Eye (tissue), 1 donor: Measurements from ENCODE around the gene PSMB10.
"Not testable (repeated sequence)": the region's sequence is repeated elsewhere in the genome, so short reads cannot be mapped to it uniquely, and the experiment has no call there.

Experiments
- DNase-seq: peaks from one replicate; pipeline ENCODE4 v3.0.0-alpha.2; 2015

Gene PSMB10

GRCh38 chr16:67924140-67924906 lies 12.3 kb downstream of the PSMB10 start:
- DNase-seq: no peak

GRCh38 chr16:67923414-67924116 lies 13.1 kb downstream of the PSMB10 start:
- no peak for DNase-seq

- DNase-seq: no peak
Measured at GRCh38 chr16:67922740-67923139, 13.9 kb downstream of the PSMB10 start.

- no peak for DNase-seq
Measured at GRCh38 chr16:67922221-67922620, 14.4 kb downstream of the PSMB10 start.

GRCh38 chr16:67919622-67920221 lies 16.9 kb downstream of the PSMB10 start:
- no peak for DNase-seq

GRCh38 chr16:67917852-67918236 lies 18.8 kb downstream of the PSMB10 start:
- DNase-seq: no peak

GRCh38 chr16:67917140-67917851 lies 19.4 kb downstream of the PSMB10 start:
- DNase-seq: no peak

- DNase-seq: no peak
Measured at GRCh38 chr16:67915831-67916723, 20.6 kb downstream of the PSMB10 start.

GRCh38 chr16:67915496-67915769 lies 21.2 kb downstream of the PSMB10 start:
- not testable (repeated sequence) for DNase-seq

GRCh38 chr16:67914758-67915495 lies 21.7 kb downstream of the PSMB10 start:
- DNase-seq: no peak

- DNase-seq: peak; percentile 35
Measured at GRCh38 chr16:67910158-67910557, 26.5 kb downstream of the PSMB10 start.

- DNase-seq: no peak
Measured at GRCh38 chr16:67909056-67909742, 27.5 kb downstream of the PSMB10 start.

- no peak for DNase-seq
Measured at GRCh38 chr16:67907397-67908180, 29.1 kb downstream of the PSMB10 start.

GRCh38 chr16:67902831-67903230 lies 33.8 kb downstream of the PSMB10 start:
- no peak for DNase-seq

GRCh38 chr16:67901734-67902133 lies 34.9 kb downstream of the PSMB10 start:
- no peak for DNase-seq

- DNase-seq: peak; percentile 55
Measured at GRCh38 chr16:67897231-67897630, 39.4 kb downstream of the PSMB10 start.

- no peak for DNase-seq
Measured at GRCh38 chr16:67893743-67894399, 42.8 kb downstream of the PSMB10 start.

GRCh38 chr16:67892899-67893742 lies 43.5 kb downstream of the PSMB10 start, which contains the start of gene PSKH1:
Gene PSKH1, plus strand, starts transcription at chr16:67893254. Its CDS starts 15,496 bp downstream, at chr16:67908750.
- DNase-seq: peak; percentile 98

- DNase-seq: no peak
Measured at GRCh38 chr16:67892375-67892774, 44.3 kb downstream of the PSMB10 start.
